DND-41 (cell line): ENCODE results near the gene SH3BP1.

Experiments used
- EZH2 ChIP-seq: IDR thresholded peaks from 3 replicates; pipeline ENCODE4 v1.6.1; 2012; ENCODE audit warnings: borderline replicate concordance, low read depth, mild to moderate bottlenecking, moderate library complexity, low read length, inconsistent platforms; ENCODE audit not compliant: severe bottlenecking
- TF ChIP-seq, protein P1 (sequence below): IDR thresholded peaks from 2 replicates; pipeline ENCODE4 v1.5.1; 2012; ENCODE audit warnings: borderline replicate concordance, low read length, moderate library complexity, mild to moderate bottlenecking; ENCODE audit not compliant: poor library complexity, severe bottlenecking; ENCODE audit errors: extremely low read depth

GRCh38 chr22:37662039-37662438, 22.6 kb downstream of the SH3BP1 start:
- TF ChIP-seq, protein P1, sequence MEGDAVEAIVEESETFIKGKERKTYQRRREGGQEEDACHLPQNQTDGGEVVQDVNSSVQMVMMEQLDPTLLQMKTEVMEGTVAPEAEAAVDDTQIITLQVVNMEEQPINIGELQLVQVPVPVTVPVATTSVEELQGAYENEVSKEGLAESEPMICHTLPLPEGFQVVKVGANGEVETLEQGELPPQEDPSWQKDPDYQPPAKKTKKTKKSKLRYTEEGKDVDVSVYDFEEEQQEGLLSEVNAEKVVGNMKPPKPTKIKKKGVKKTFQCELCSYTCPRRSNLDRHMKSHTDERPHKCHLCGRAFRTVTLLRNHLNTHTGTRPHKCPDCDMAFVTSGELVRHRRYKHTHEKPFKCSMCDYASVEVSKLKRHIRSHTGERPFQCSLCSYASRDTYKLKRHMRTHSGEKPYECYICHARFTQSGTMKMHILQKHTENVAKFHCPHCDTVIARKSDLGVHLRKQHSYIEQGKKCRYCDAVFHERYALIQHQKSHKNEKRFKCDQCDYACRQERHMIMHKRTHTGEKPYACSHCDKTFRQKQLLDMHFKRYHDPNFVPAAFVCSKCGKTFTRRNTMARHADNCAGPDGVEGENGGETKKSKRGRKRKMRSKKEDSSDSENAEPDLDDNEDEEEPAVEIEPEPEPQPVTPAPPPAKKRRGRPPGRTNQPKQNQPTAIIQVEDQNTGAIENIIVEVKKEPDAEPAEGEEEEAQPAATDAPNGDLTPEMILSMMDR = no peak
- TF ChIP-seq EZH2 = no peak
